Measurements from ENCODE around the gene HSPA9.
A peak's percentile ranks its signal among the peaks of the same experiment; 100 is the strongest.

HSPA9 gene

DNA sequence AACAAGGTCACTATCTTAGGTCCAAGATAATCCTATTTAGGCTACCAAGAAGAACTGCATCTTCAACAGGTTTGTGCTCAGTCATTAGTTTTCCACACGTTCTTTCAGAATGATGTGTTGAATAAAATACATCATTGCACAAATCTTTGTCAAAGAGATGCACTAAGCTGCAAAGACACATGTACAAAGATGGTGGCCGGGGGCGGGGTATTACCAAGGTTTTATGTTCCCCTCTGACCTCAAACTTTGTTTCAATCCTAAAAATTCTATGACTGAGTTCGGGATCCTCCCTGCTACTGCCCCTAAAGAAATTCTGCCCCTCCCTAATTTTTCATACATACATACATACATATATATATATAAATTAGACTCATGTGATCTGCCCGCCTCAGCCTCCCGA lies 14.2 kb downstream of the HSPA9 start:
- no peak for DNase-seq (ENCODE audit: low spot score)

DNA sequence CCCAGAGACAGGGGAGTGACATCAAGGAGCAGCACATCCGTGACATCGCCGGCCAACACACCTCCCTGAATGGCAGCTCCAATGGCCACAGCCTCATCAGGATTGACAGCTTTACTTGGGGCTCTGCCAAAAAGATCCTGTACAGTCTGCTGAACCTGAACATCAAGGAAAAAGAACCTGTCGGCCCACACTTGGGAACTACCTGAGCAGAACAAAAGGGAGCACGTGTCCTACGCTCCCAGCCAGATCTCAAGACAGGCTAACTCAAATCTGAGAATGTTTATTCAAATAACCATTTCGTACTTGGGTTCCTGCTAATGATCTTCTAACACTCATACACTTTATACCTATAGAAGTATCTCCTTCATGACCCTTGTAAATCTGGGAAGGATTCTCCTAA lies 15.3 kb downstream of the HSPA9 start:
- no peak for DNase-seq (ENCODE audit: low spot score)

DNA sequence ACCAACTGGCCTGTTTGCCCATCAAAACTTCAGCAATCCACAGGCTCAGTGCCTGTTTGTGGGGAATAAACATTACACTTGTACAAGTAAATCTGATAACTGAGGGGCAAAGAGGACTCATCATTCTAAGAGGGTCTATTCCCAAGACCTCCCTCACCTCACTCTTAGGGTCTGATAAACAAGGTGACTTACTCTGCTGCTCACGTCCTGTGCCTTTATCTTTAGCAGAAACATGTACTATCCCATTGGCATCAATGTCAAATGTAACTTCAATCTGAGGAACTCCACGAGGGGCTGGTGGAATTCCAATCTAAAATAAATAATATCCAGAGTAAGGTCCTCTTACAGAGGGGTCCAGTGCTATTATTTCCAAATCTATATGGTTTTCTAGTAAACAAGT lies 17.5 kb downstream of the HSPA9 start:
- no peak for DNase-seq (ENCODE audit: low spot score)

DNA sequence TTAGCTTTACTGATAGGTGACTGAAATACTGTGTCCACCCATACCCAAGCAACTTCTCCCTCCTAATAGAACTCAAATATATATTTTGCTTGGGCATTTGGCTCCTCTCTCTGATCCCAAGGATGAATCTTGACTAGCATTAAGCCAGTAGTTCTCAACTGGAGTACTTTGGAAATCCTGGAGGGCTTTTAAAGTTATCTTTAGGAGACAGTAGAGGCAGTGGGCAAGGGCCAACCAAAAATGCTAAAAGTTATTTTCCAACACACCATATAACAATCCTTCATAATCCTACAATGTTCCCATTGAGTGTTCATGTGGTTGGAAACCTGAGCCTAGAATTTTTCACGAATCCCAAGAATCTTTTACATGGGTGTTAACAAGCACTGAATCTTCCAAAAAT lies 21.1 kb downstream of the HSPA9 start:
- no peak for DNase-seq (ENCODE audit: low spot score)

DNA sequence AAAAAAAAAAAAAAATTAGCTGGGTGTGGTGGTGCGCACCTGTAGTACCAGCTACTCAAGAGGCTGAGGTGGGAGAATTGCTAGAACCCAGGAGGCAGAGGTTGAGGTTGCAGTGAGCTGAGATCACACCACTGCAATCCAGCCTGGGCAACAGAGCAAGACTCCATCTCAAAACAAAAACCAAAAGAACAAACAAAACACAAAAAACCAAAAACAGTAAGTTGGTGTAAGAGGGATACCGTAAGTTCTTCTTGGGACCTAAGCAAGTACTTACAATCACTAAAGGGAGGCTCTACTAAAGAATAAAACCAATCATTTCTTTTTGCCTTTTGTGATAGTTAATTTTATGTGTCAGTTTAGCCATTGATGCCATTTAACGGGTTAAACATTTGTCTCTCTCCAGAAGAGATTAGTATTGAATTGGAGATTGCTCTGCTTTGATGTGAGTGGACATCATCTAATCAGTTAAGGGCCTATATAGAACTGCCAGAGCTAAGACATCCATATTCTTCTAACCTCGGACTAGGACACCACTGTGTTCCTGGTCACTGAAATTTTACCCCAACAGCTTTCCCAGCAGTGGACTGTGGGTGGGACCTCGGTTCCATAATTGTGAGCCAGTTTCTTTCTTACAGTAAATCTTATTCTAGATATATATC lies 21.6 kb downstream of the HSPA9 start:
- DNase-seq (ENCODE audit: low spot score): no peak

DNA sequence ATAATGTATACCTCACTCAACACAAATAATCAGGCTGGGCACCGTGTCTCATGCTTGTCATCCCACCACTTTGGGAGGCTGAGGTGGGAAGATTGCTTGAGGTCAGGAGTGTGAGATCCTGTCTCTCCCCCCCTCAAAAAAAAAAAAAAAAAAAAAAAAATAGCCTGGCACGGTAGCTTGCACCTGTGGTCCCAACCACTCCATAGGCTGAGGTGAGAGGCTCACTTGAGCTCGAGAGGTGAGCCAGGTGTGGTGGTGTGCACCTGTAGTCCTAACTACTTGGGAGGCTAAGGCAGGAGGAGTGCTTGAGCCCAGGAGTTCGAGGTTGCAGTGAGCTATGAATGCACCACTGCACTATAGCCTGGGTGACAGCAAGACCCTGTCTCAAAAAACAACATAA lies 22.5 kb downstream of the HSPA9 start:
- no peak for DNase-seq (ENCODE audit: low spot score)

DNA sequence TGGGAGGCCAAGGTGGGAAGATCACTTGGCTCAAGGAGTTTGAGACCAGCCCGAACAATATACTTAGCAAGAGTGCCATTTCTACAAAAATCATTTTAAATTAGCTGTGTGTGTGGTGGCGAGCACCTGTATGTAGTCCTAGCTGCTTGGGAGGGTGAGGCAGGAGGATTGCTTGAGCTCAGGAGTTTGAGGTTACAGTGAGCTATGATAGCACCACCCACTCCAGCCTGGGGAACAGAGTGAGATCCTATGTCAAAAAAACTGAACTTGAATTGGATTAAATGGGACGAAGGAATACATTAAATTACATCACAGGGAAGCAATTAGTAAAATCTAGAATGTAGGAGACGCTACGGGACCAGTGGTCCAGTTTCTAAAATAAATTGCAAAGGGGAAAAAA lies 25.8 kb downstream of the HSPA9 start:
- no peak for DNase-seq (ENCODE audit: low spot score)

DNA sequence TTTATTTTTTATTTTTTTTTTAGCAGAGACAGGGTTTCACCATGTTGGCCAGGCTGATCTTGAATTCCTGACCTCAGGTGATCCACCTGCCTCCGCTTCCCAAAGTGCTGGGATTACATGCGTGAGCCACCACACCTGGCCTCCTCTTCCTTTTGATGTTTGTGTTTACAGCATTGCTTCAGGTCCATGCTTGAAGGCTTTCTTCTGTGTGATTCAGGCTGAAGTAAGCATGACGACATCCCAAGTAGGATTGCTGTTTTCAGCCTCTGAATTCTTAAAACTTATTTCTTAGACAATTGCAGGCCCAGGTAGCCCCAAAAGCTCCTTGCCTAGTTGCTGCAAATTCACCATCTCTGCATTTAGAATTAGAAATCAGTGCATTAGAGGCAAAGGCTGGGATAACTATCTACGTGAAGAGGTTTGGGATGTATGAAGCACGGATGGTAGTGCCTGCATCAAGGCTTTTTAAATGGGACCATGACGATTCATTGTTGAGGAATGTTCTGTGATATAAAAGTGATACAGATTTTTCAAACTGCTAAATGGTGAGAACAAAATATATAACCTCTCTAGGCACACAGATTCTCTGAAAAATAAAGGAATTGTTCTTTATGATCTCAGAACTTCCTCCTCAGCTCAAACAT lies 29.2 kb downstream of the HSPA9 start:
- no peak for DNase-seq (ENCODE audit: low spot score)

DNA sequence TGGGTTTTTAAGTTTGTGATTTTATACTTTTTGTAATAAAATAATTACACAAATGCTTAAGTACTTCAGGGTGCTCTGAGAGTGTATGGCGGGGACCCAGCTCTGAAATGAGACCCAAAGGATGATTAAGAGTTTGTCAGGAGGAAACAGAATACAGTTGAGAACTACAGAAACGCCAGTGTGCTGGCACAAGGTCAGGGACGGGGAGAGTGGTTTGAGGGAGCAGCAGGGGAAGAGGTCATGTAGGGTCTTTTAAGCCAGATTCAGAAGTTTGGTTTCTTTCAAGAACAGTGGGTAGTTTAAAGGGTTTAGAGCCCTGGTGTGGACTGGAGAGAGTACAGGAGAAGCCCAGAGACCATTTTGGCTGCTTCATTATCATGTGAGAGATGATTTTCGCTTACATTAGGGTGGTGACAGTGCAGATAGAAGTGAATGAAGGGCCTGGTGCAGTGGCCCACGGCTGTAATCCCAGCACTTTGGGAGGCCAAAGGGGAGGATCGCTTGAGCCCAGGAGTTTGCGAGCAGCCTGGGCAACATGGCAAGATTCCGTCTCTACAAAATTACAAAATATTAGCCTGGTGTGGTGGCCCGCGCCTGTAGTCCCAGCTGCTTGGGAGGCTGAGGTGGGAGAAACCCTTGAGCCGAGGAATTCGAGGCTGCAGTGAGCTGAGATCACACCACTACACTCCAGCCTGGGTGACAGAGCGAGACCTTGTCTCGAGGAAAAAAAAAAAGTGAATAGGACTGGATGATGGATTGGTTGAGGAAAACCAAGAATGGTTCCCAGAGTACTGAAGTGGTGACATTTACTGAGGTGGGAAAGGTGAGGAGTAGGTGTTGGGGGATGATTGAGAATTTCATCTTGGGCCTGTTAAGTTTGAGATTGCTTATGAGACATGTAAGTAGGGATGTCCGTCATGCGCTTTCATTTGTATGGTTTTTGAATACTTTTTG lies 30.7 kb downstream of the HSPA9 start:
- no peak for DNase-seq (ENCODE audit: low spot score)

DNA sequence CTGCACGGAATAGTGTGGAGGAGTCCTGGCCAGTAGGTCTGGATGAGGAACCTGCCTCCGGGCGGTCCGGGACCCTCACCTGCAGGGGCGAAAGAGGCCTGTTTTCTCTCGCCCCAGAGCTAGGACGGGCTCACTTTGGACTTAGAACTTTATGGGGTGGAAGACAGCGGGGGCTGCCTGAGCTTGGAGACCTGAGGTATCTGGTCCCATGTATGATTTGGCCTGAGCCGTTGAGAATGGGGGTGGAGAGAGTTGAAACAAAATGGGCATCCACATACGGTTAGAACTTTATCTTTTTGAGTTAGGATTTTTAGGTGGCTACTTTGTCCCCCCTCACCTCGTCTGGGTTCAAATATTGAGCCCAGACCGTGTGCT lies 31.5 kb downstream of the HSPA9 start:
- DNase-seq (ENCODE audit: low spot score): no peak

DNA sequence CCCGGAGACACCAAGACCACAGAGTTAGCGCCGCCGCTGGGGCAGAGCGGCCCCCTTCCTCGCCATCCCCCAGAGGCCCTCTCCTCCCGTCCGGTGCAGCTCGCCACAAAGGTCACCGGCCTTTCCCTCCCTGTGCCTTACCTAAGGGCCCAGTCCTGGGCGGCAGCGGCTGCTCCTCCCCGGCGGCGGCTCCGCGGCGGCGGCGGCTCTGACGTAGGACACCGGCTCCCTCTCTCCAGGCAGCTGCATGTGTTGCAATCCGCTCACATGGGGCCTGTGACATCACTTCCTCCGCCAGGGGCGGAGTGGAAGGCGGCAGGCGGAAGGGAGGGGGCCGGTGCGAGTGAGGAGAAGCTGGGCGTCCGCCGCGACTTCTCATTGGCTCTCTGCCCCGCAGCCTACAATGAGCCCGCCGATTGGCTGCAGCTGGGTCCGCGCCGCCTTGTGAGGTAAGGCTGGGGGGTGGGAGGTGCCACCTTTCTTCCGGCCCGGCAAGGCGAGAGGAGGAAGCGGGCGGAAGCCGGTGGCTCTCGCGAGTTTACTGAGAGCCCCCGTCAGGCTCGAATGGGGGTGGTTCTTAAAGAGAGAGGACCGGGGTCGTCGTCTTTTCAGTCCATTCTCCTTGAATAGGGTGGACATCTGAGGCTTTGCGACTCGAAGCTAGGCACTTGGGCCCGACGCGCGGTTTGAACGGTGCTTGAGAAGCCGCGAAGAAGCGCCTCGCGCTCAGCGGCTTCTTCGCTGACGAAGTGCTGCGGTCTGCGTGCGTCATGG lies 32.1 kb downstream of the HSPA9 start, which contains the start of gene ETF1:
ETF1 (minus strand) TSS at position 281 of the 774 bp plus-strand sequence. CDS start 318 bp downstream, outside the sequence.
- DNase-seq (ENCODE audit: low spot score): peak; percentile 100

DNA sequence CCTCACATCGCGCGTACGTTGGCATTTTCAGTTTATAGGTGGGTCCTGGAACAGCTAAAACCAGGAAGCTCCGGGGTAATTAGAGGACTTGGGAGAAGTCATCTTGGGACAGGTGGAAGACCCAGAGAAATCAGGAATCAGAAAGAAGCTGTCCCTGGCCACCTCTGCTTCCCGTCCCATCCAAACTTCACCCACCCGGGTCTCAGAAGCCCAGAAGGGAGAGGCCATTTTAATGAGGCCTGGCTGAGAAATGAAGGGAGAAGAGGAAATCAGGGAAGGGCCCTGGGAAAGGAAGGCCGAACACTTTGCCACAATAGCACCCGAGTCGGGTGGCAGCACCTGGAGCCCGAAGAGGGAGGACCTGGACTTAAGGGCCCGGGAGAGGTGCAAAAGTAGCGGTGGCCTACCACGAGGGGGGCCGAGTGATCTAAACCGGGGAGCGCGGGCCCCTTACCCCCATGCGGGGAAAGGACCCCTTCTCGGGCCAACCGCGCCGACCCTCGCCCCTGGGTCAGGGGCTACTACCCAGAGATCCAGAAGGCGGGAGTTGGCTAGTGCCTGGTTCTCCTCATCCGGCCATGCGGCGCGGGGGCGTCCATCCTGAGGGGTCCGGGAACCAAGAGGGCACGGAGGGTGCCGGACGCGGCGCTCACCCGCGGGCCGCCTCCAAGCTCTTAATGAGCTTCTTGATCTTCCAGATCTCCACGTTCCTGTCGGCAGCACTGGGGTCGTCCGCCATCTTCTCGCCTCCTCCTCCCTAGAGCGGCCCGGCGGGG lies 32.8 kb downstream of the HSPA9 start:
- DNase-seq (ENCODE audit: low spot score): no peak

DNA sequence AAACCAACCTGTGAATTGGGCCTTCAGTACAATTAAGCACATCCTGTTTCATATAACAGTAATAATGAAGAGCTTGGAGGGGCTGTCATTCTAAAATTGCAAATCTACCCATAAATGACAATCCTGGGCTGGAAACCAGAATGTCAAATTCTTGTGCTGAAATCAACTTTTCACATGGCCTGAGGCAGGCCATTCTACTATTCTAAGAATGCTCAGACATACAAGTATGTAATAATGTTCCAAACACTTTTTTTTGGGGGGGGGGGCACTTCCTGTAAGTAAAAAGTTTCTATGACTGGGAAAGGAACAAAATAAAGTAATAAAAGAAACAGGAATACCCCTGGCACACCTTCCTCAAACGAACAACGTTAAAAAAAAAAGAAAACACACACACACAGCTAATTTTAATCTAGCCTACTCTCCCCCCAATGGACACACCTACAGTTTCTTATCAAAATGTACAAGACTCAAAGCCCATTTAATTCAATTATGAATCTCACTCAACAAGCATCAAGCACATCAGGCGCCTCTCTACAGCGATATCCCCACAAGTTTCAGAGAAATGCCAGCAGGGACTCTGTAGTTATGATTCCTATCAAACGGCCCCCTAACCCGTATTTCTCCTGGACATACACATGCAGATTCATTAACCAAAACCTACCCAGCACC lies 33.6 kb downstream of the HSPA9 start:
- no peak for DNase-seq (ENCODE audit: low spot score)

DNA sequence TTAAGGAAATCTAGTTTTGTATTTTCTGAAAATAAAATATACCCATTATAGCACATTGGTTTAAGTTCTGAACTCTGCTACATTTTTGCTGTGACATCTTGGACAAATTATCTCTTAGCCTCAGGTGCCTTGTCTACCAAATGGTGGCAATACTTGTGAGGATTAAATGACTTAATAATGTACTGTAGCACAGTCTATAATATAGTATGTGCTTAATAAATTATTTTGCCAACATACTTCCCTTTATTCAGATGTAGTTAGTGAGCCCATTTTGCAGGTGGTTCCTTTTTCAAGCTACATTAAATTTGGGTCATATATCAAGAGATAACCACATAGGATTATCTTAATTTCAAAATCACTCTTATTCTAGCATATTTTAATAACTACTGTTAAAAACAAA lies 35.4 kb downstream of the HSPA9 start:
- no peak for DNase-seq (ENCODE audit: low spot score)

DNA sequence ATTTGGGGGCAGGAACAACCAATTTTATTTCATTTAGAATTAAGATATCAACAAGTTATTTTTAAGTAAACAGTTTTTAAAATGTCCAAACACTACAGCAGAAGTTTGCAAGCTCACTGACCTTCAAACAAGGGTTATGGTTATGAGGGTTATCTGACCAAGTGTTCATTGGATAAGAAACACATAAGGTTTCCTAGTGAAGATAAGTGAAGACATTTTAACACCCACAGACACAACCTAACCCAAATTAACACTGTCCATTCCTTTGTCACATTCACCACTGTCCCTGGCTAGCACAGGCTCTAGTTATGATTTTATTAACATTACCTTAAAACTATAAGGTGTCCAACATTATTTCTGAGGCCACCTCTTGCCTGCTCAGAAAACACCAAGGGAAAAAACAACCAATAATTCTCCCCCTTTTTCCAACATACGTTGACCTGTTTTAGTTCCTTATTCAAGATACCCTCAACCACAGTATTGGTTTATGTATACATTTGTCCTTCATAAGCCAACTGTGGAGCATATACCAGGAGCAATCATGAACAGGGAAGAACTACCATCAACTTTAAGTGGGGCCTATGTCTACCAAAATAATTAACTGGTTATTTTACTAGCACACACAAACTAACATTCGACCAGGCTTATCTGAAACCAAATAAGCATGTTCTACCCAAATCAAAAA lies 36.1 kb downstream of the HSPA9 start:
- DNase-seq (ENCODE audit: low spot score): no peak

DNA sequence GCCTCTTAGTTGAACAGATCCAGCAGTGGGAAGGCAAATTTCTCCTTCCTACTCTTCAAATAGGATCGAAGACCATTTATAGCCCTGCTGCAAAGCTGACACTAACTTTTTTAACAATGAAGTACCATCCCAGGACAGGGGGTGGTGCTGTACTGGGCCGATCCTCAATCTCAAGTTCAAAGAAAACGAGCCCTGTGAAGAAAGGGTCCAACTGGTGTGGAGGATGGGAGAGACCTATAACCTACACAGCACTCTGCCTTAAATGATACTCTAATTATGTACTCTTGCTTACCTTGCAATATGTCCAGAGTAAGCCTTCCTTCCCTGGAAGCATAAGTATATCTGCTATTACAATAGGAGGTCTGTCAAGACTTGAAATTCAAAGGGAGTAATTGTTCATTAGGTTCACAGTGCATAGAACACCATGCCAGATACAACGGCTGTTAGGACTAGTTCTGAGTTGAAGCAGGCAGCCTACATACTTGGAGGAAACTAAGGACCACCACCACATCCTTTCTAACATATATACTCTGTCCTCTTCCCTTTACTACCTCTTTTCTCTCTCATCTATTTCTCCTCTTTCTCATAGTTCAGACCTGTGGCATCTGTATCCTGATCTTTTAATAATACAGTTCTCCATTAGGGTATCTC lies 38.4 kb downstream of the HSPA9 start:
- DNase-seq (ENCODE audit: low spot score): no peak

DNA sequence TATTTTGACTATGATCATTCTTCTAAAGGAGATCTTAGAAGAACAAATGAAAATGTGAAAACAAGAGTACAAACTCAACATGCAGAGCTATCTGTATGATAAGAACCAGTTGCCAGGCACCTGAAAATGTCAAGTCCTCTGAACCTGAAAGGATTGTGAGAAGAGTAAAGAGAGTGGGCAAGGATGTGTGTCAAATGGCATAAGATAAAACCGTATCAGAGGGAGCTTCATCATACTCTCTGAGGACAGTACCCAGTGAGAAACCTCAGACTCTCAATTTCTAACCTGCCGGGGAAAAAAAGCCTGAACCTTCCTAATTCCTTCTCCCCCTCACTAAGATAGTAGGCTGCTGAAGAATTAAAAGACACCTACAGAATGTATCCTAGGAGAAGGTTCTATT lies 39.0 kb downstream of the HSPA9 start:
- no peak for DNase-seq (ENCODE audit: low spot score)

DNA sequence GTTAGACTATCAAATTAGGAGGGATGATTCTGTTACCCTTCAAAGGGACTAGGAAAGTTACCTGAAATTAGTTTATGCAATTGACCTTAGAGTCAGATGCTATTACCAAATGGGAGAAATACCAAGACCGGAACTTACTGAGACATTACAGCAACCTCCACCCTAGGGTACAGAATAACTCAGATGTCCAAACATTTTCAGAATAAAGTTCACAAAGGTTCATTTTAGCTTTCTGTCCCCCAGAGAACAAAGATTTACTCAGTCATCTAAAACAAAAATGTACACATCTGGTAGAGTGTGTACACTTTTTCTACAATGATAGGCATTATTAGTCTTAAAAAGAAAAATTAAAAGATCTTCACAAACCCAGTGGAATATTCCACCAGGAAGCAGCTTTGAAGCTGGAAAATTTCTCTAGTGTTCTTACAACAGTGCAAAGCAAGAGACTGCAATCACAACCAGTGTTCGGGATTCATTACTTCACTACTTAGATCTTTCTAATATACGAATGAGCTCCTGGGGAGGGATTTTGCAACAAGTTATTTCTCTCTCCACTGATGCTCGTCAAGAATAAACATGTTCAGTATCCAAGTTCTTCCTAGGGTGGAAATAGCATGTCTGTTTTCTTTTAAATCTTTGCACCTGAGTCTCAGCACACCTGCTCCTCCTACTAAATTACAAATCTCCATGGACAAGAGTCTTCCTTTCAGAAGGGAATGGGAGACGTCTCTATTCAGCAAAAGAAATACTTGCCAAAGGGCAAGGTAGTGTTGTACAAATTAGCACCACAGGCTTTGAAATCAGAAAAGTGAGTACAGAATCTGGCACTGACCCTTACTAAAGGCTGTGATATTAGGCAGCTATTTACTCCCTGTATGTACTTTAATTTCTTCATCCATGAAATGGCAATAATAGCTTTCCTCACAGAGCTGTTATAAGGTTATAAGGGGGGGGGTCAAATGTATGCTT lies 40.9 kb downstream of the HSPA9 start:
- no peak for DNase-seq (ENCODE audit: low spot score)
